GM18858 (cell line): ENCODE measurements around the gene SAMM50.

ENCODE experiments used
- ATAC-seq: cut with Tn5 transposase; IDR thresholded peaks from one replicate; pipeline ENCODE4 v1.9.1; 2021; ENCODE audit not compliant: unreplicated experiment

The SAMM50 gene

DNA sequence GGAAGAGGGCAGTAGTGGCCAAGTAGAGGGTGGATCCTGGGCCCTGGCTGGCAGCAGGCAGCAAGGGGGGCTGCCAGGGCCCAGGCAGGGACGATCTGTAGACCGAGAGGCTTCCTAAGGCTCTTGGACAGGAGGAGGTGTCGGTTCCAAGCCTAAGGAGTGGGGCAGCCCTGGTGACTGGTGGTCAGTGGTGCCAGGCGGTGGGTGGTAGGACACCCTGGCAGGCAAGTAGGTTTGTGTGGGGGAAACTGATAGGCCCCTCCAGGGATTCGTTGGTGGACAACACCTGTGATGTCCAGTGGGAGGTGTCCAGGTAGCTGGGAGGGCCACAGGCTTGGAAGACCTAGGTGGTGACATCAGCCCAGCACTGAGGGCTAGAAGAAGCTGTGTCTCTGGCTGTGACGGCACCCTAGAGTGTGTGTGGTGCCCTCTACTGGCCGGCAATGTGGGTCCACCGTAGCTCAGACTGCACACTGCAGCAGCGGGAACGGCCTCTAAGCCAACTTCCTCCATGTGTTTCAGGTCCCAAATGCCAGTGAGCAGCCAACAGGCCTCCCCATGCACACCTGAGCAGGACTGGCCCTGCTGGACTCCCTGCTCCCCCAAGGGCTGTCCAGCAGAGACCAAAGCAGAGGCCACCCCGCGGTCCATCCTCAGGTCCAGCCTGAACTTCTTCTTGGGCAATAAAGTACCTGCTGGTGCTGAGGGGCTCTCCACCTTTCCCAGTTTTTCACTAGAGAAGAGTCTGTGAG is 9.4 kb upstream of the SAMM50 start:
- ATAC-seq: no peak

DNA sequence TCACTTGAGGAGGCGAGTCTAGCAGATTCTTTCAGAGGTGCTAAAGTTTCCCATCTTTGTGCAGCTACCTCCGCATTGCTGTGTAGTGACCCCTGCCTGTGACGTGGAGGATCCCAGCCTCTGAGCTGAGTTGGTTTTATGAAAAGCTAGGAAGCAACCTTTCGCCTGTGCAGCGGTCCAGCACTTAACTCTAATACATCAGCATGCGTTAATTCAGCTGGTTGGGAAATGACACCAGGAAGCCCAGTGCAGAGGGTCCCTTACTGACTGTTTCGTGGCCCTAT is 8.9 kb upstream of the SAMM50 start:
- ATAC-seq: no peak

DNA sequence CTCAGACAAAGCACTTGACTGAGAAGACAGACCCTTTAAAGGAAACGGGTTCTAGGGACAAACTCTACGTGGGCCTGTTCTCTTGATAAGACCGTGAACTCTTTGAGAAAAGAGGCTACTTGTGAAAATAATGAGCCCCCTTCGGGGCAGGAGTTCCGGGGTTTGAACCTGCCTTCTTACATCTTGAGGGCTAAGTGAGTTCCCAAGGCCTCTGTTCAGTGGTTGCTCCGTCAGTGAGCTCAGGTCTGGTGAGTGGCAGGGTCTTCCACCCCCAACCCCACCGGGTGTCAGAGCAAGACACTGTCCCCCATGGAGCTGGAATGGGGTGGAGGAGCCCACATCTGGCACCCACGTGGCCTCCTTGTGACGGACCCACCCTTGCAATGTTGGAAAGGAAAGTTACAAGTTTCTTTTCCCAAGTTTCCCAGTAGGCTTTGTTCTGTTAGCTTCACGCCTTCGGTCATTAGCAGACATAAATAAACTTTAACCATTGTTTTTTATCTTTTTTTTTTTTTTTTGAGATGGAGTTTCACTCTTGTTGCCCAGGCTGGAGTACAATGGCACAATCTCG is 6.3 kb upstream of the SAMM50 start:
- ATAC-seq: no peak

DNA sequence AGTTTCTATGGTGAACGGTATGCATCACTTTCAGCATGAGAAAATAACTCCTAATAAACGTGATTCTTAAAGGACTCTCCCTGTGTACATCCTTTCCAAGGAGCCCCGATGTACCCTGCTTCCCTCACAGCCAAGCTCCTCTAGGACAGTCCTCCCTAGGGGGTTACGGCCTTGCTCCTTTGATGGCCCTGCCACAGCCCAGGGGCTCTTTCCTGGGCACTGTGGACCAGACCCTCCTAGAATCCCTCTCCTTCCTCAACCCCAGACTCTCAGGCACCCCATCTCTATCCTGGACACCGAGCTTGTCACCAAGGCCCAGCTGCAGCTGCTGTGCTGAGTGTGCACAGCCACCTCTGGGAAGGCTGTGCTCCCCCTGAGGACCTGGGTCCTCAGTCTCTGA is 3.9 kb upstream of the SAMM50 start:
- no peak for ATAC-seq

DNA sequence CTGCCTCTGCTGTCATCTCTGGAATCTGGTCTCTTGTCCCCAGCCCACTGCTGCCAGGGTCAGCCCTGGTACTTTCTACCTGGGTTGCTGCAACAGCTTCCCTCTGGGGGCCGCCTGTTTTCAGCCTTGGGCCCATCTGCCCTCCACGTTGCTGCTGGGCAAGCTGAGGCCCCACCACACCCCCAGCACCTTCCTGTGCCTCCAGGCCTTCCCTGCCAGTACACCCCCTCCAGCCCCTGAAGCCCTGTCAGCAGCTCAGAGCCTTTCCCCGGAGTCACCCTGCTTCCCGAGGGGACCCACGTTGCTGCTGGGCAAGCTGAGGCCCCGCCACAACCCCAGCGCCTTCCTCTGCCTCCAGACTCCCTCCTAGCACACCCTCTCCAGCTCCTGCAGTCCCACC is 3.3 kb upstream of the SAMM50 start:
- no peak for ATAC-seq

DNA sequence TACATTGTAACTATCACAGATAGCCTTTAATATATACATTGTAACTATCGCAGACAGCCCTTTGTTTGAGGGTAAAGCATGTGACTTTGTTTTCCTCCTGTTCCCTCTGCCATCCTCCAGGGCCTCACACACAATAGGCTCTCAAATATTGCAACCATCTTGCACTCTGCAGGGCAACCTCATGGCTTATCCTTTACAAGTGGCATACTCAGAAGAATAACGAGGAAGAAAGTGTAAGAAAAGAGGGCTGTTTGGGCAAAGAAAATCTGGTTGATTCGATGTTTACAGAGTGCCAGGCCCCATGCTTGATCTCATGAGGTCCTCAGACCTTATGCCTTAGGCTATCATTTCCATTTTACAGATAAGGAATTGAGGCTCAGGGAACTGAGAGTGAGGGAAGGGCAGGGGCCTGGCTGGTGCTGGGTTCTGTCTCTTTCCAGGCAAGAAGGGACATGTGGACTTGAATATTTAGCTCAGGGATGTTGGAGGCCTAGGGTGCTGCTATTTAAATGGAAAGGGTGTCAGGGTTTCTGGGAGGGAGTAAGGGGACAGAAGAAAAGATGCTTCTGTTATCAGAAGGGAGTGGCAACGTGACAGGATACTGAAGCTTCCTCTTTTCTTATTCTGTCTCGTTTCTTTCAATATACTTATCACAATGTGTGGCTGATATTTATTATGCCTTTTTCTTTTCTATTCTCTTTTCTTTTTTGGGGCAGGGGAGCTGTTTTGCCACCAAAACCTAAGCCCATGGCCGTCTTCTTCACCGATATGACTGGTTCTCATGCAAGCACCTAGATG is 1.1 kb upstream of the SAMM50 start:
- ATAC-seq: no peak

DNA sequence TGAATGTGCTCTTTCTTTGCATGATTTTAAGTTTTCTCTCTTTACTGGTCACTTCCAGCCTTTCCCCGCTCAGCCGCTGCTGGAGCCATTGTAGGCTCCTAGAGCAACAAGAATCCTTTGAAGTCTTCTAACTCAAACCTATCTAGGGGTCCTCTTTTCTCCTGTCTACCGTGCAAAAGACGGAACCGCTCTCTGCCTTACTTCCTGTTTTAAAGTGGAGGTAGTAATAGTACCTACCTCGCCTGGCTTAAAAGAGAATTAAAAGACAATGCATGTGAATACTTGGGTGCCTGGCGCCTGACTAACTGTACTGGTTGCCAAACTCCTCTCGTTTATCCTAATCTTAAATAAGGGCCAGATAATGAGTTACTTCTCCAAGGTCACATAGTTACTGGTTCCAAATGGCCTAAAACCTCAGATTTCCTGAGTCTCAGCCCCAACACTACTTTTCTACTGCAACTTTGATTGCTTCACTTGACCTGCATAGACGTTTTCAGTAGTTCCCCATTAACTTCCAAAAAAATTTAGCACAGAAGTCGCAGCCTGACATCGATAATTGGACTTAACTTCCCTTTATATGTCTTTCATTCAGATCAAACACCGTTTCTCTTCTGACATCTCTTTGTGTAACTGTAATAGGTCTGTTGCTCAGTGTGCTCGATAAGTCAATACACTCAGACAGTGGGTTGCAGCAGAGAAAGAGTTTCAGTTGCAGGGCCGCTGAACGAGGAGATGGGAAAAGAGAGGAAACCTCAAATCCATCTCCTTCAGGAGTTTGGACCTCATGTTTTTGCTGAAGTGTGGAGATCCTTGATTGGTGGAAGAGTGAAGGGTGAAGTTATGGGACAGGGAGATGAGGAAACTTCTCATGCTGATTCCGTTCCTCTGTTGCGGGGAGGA is 891 bp downstream of the SAMM50 start:
- no peak for ATAC-seq

DNA sequence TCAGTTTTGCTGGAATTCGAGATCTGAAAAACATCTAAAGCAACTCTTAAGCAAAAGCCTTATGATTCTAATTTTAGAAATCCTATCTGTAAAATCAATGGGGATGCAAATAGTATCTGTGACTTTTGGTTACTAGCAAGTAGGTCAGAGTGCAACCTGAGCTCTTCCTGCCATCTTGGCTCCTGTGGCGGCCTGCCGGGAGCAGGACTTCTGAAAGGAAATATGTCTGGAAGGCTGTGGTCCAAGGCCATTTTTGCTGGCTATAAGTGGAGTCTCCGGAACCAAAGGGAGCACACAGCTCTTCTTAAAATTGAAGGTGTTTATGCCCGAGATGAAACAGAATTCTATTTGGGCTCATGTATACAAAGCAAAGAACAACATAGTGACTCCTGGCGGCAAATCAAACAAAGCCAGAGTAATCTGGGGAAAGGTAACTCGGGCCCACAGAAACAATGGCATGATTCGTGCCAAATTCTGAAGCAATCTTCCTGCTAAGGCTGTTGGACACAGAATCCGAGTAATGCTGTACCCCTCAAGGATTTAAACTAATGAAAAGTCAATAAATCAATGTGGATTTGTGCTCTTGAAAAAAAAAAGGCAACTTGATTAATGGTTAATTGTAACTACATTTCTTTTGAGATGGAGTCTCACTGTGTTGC is 1.7 kb downstream of the SAMM50 start:
- ATAC-seq: no peak

DNA sequence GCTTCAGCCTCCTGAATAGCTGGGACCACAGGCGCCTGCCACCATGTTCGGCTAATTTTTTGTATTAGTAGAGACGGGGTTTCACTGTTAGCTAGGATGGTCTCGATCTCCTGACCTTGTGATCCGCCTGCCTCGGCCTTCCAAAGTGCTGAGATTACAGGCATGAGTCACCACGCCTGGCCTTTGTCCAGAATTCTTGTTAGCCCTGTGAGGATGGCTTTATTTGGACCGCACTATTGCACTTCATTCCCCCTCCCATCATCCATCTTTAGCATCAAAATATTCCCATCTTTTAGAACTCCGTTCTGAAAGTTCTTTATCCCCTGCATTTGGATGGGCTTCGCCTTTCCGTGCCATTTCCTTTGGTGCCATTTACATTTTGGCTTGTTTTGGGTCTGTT is 2.6 kb downstream of the SAMM50 start:
- no peak for ATAC-seq

DNA sequence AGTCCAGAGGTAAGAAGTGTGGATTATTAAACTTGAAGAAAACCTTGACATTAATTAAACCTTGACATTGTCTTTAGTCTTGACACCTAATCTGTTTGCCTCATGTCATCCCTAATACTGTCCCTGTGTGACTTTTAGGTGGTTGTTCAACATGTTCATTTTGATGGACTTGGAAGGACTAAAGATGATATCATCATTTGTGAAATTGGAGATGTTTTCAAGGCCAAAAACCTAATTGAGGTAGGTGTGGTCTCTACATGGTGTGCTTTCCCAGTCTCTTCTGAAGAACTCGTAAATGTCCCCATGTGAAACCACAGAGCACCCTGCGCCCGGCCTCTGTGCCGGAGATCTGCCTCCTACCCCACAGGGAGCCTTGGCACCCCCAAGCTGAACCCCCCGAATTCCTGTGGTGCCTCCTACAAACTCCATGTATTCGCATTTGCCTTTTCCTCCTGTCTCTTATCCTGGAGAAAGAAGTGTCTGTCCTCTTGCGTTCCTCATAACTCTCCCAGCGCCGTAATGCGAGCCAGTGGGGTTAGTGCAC is 9.1 kb downstream of the SAMM50 start:
- no peak for ATAC-seq

DNA sequence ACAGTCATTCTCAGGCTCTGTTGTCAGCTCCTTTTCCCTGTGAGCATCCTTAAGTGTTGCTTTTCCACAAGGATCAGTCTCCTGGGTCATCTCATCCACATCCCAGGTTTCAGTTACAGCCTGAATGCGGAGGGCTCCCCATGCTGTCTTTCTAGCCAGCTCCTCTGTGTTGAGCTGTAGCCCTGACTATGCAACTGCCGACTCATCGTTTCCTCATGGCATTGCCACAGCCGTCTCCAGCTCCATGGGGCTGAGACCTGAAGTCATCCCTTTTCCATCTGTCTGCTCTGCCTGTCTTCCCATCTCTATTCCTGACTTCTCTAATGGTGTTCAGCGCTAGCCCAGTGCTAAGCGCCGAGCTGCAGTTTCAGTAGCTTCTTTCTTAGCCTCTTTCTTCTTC is 11.8 kb downstream of the SAMM50 start:
- ATAC-seq: no peak

DNA sequence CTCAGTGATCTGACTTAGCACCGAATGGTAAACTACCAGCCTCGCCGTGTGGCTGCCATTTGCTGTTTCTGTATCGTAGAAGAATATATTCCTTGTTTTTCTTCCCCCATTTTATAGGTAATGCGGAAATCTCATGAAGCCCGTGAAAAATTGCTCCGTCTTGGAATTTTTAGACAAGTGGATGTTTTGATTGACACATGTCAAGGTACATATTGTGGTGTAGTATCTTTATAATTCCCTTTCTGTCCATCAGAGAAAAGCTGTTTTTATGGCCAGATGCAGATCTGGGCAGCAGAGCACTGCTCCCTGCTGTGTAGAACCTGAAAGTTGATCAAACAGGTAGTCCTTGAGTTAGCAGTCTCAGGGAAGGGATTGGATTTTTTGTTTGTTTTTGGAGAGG is 13.4 kb downstream of the SAMM50 start:
- no peak for ATAC-seq

DNA sequence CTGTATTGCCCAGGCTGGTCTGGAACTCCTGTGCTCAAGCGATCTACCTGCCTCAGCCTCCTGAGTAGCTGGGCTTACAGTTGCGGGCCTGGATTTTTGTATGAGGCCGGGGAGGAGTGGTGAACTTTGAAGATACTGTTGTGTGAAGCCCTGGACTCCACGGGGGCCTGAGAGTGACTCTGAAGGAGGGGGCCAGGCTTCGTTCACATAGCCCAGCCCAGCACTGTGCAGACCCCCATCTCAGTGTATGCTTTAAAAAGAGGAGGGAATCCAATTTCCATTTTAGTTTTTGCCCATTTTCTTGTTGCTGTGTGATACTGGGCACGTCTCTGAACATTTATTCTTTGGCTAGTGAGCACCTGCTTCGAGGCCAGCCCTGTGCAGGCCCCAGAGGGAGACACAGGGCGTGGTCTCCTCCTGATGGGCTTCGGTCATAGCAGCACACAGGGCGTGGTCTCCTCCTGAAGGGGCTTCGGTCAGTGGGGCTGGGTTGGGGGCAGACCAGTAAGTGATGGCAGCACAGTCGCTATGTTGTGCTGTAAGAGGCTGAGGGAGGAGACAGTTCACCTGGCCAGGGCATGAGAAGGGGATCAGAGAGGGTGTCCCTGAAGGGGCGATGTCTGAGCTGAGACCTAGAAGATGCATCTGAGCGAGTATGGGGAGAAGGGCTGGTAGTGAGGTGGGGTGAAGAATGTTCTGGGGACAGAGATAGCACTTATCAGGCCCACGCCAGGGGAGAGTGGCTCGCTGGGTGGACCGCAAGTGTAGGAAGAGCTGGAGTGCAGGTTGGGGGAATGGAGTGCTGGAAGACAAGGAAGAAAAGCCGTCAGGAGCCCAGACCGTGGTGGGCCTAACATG is 14.0 kb downstream of the SAMM50 start:
- no peak for ATAC-seq

DNA sequence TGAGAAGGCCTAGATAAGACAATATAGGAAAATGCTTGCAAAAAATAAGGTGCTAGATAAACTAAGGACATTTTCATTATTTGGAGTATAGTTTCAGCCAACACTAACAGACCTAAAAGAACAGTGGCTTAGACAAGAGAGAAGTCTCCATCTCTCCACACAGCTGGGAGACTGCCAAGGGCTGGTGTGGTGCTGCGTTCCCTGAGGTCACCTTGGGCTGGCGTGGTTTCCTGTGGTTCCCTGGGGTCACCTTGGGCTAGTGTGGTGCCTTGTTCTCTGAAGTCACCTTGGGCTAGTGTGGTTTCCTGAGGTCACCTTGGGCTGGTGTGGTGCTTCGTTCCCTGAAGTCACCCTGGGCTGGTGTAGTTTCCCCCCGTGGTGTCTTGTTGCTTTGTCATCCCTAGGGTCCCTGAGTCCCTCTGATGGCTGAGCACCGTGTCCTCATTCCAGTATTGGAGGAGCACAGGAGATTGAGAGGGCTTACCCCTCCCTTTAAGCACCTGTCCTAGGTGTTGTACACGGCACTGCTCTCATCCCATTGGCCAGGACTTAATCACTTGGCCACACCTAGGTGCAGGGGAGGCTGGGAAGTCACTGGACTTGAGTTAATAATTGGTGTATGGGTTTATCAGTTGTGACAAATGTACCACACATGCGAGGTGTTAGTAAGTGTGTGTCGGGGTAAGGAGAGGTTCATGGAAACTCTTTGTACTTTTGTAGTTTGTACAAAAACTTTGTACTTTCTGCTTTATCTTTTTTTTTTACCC is 14.9 kb downstream of the SAMM50 start:
- no peak for ATAC-seq

DNA sequence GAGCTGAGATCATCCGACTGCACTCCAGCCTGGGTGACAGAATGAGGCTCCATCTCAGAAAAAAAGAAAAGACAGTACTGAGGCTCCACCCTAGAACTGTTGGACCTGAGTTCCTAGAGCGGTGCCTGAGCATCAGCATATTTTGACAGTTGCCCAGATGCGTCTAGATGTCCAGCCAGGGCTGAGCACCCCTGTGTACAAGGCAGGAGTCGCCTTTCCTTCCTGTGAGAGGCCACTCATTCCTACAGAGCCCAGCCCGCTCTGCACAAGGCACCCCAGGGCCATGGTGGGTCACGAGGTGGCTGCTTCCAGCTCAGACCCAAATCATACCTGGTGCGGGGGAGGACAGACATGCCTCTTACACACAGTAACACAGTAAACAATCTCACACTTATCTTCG is 15.9 kb downstream of the SAMM50 start:
- ATAC-seq: no peak

DNA sequence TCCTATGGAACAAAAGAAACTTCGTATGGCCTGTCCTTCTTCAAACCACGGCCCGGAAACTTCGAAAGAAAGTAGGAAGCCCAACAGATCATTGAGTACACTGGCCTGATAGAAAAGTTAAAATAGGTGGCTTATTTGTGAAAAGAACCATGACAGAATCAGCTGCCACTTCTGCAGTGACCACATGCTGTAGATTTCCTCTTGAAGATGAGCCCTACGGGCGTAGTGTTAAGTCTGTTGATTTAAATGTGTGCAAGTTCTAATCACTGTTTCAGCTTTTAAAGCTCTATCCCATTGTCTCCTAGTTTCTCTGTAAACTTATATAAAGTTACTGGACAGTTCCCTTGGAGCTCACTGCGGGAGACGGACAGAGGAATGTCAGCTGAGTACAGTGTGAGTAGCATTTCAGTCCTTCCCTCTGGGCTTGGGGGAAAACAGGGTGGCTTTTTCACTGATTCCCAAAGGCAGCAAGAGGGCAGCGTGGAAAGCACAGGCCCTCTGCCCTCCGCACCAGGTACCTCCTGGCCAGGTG is 17.8 kb downstream of the SAMM50 start:
- no peak for ATAC-seq

DNA sequence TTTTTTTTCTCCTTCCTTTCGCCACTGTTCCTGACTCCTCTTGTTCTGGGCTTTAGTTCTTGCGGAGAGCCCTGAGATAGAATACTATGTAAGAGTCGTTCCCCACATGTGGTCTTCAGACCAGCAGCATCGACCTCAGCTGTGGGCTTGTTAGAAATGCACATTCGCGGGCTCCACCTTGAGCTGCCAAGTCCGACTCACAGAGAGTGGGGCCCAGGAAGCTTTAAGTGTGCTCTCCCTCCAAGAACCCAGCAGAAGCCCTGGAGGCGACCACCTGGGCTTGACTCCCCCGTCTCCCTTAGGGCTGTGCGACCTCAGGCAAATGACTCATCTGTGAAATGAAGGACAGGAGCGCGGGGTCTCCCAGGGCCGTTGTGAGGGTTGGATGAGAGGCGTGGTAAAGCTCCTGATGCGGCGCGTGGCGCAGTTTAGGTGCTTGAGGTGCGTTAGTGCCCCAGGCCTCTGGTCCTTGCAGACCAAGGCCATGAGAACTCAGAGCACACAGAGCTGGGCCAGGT is 18.8 kb downstream of the SAMM50 start:
- no peak for ATAC-seq

DNA sequence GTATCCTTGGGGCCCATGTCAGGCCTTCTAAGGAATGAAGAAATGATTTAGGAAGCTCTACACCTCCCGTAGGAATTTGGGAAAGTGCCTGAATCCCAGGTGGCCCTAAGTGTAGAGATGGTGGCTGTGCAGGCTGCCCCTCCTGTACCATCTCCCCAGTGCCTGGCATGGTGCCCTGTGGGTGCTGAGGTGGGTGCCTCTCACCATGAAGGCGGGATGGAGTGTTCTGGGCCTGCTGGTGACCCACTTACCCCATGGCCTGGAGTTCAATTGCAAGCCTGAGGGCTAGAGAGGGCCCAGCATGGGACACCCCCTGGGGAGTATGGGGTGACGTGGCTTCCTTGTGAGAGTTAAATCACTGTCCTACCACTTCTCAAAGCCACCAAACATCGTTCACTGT is 19.8 kb downstream of the SAMM50 start:
- no peak for ATAC-seq
